SK-MEL-5 (cell line): ENCODE measurements around the gene CACNB4. TPM values are rescaled to one million over a fixed set of nuclear protein-coding genes. Genes with fewer than 3 reads are reported as not detected.
"Not testable (repeated sequence)": the region's sequence is repeated elsewhere in the genome, so short reads cannot be mapped to it uniquely, and the experiment has no call there.

Experiments used
- DNase-seq: peaks from one replicate; pipeline ENCODE4 v3.0.0-alpha.2; 2016; ENCODE audit warnings: low read depth, low spot score
- in situ Hi-C: cut with HindIII; loops from 2 replicates; pipeline ENCODE4 v1.10.0; 2016; ENCODE audit warnings: low sequenced_read_pairs, high pct_unique_total_duplicates, low pct_unique_long_range_greater_than_20kb
- total RNA-seq: library from RNA; depleted of rRNA; stranded (reverse); fragments of >200 nt; shearing (Covaris generic); gene quantifications from 2 replicates; pipeline ENCODE4 v1.2.3, GENCODE V29; 2014

CACNB4 gene
- total RNA-seq, 1 experiment from 2014 or later: 0.29 TPM

GRCh38 chr2:152094014-152094413 is 4.8 kb downstream of the CACNB4 start:
- no peak for DNase-seq
- in situ Hi-C loops: no loop called here

GRCh38 chr2:152093464-152093863 is 5.4 kb downstream of the CACNB4 start:
- no peak for DNase-seq
- in situ Hi-C loops: no loop called here

GRCh38 chr2:152092095-152092494 is 6.7 kb downstream of the CACNB4 start:
- no peak for DNase-seq
- in situ Hi-C loops: no loop called here

- in situ Hi-C loops, DNase-seq: not testable (repeated sequence)
Measured at GRCh38 chr2:152090726-152091125, 8.1 kb downstream of the CACNB4 start.

GRCh38 chr2:152089238-152089637 is 9.6 kb downstream of the CACNB4 start:
- in situ Hi-C loops: no loop called here
- no peak for DNase-seq

GRCh38 chr2:152088006-152088405 is 10.8 kb downstream of the CACNB4 start:
- in situ Hi-C loops: no loop called here
- DNase-seq: no peak

GRCh38 chr2:152086231-152086630 is 12.6 kb downstream of the CACNB4 start:
- in situ Hi-C loops: no loop called here

GRCh38 chr2:152084076-152084475 is 14.8 kb downstream of the CACNB4 start:
- DNase-seq: no peak
- in situ Hi-C loops: no loop called here

More at GRCh38 chr2:152086231-152086630, 12.6 kb downstream of the CACNB4 start:
- no peak for DNase-seq

- no peak for DNase-seq
- in situ Hi-C loops: no loop called here
Measured at GRCh38 chr2:152083202-152083875, 15.5 kb downstream of the CACNB4 start.

- in situ Hi-C loops: no loop called here
Measured at GRCh38 chr2:152078662-152079061, 20.2 kb downstream of the CACNB4 start.

GRCh38 chr2:152078023-152078422 is 20.8 kb downstream of the CACNB4 start:
- DNase-seq: no peak
- in situ Hi-C loops: no loop called here

More at GRCh38 chr2:152078662-152079061, 20.2 kb downstream of the CACNB4 start:
- no peak for DNase-seq

GRCh38 chr2:152075461-152076050 is 23.3 kb downstream of the CACNB4 start:
- no peak for DNase-seq
- in situ Hi-C loops: no loop called here

- DNase-seq: no peak
- in situ Hi-C loops: no loop called here
Measured at GRCh38 chr2:152072011-152072410, 26.8 kb downstream of the CACNB4 start.

- DNase-seq: no peak
- in situ Hi-C loops: no loop called here
Measured at GRCh38 chr2:152071518-152071917, 27.3 kb downstream of the CACNB4 start.

- in situ Hi-C loops: no loop called here
- no peak for DNase-seq
Measured at GRCh38 chr2:152071092-152071491, 27.8 kb downstream of the CACNB4 start.

GRCh38 chr2:152068226-152068625 is 30.6 kb downstream of the CACNB4 start:
- in situ Hi-C loops: no loop called here
- DNase-seq: no peak

- in situ Hi-C loops: no loop called here
- no peak for DNase-seq
Measured at GRCh38 chr2:152067823-152068222, 31.0 kb downstream of the CACNB4 start.

GRCh38 chr2:152065945-152066344 is 32.9 kb downstream of the CACNB4 start:
- in situ Hi-C loops: no loop called here
- DNase-seq: no peak

GRCh38 chr2:152064001-152064400 is 34.8 kb downstream of the CACNB4 start:
- in situ Hi-C loops: no loop called here
- DNase-seq: no peak
